ENCODE results near the gene FYCO1.

- TF ChIP-seq SUZ12 (IDR thresholded peaks at IDR 0.05) (no peak), SP1 (IDR thresholded peaks at IDR 0.05) (no peak), CTBP1 (IDR thresholded peaks at IDR 0.05; ENCODE audit: borderline replicate concordance) (no peak), BHLHE40 (IDR thresholded peaks at IDR 0.05; ENCODE audit: borderline replicate concordance) (no peak), PKNOX1 (IDR thresholded peaks at IDR 0.05) (no peak), TARDBP (IDR thresholded peaks at IDR 0.05) (no peak), HDGF (IDR thresholded peaks at IDR 0.05; ENCODE audit: borderline replicate concordance) (no peak), L3MBTL2 (conservative IDR thresholded peaks at IDR 0.05) (no peak), LEF1 (IDR thresholded peaks at IDR 0.05; ENCODE audit: borderline replicate concordance) (no peak), ARNT (IDR thresholded peaks at IDR 0.05) (no peak), ZNF384 (IDR thresholded peaks at IDR 0.05) (no peak)
Observed at GRCh38 chr3:45991341-45991740, 4.3 kb downstream of the FYCO1 start.
